ENCODE data around the gene LRRC7.

LRRC7 gene

GRCh38 chr1:70112838-70113237 lies 545.1 kb downstream of the LRRC7 start:
- DNase-seq, result no peak

- no peak for DNase-seq
Measured at GRCh38 chr1:70115315-70115714, 547.6 kb downstream of the LRRC7 start.

- DNase-seq, result no peak
Measured at GRCh38 chr1:70117046-70117445, 549.3 kb downstream of the LRRC7 start.

DNA sequence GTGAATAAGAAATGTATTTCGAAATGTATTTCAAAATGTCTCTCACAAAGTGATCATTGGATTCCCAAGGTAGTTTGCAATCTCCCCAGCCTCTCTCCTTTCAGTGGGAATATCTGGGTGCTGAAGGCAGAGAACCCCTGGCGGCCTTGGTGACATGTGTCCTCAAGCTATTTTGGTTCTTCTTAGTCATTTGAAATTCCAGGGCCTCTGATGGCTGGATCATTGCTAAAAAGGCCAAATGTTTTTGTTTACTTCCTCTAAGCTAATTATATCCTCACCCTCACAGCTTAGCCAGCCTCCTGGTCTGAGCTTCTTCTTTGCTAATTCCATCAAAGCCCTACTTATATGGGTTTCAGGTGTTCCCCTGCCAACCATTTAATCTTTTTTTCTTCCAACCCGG lies 566.4 kb downstream of the LRRC7 start:
- DNase-seq, result no peak

GRCh38 chr1:70140343-70140742 lies 572.6 kb downstream of the LRRC7 start:
- DNase-seq, result no peak

DNA sequence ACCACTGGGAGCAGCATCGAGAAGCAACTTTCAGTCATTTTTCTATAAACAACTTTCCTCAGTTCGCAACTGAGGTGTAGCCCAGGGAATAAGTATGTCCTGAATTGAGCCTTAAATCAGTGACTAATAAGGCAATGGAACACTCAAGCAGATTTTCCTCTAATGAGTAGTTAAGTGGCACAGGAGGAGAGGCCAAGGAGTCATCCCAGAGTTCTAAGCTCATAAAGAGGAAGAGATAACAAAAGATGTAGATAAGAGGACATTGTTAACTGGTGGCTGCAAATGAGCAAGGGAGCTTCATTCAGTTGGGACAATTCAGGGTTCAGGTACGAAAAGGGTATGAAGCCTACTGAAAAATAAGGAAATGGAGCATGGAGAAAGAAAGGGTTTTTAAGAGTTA lies 573.2 kb downstream of the LRRC7 start:
- DNase-seq, result no peak

DNA sequence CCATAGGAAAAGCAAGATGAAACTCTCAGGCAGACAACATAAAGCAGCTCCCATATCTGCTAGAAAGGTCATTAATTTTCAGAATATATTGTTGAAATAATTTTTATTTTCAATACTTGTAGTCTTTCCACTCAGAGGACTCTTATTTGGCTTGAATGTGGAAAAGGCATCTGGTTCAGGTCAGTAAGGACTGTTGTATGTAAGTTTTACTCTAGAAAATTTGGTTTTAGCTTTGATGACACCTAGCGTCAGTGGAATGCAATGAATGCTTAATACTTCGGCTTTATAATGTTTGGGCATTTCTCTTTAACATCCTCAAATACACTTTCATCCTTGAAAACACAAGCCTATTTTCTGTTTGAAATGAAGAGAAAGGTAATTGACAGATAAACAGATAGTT lies 574.4 kb downstream of the LRRC7 start:
- no peak for DNase-seq

DNA sequence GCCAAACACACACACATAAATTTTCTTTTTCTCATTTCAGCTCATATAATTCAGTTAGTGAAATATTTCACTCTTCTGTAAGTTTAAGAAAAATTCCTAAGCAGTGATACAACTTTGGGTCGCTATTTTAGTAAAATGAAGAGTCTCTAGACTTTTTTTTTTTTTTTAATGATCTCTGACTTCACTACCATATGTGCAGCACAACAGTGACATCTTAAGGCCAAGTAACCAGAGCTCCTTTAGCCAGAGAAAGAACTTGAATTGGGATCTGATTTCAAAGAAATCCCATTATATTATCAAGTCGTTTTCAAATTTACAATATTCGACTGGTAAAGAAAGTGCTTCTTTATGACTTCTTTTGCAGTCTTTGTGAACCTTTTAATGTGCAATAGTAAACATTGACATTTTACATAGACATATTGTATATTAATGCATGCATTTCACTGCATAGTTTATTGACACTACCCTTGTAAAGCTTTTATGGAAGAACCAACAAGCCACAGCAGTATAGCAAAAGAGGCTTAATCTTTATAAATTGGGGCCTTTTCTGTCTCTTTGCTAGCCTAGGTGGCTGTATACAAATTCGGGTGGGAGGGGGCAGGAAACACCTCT lies 575.4 kb downstream of the LRRC7 start:
- no peak for DNase-seq

DNA sequence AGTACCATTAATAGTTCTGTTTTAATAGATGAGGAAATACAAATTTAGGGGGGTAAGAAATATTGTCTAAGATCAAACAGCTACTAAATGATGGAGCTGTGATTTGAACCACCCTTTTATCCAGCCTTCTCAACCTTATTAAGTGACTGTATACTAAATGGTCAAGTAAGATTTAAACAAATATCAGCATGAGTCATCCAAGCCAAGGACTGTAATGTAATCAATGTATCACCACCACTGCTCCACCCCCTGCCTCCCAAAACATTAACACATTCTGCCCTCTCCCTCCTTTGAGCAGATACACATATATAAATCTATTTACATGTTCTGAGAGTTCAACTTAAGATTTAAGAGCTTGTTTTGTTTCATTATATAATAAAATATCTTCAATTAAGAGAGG lies 578.8 kb downstream of the LRRC7 start:
- DNase-seq, result no peak

GRCh38 chr1:70150444-70150843 lies 582.7 kb downstream of the LRRC7 start:
- DNase-seq, result no peak

DNA sequence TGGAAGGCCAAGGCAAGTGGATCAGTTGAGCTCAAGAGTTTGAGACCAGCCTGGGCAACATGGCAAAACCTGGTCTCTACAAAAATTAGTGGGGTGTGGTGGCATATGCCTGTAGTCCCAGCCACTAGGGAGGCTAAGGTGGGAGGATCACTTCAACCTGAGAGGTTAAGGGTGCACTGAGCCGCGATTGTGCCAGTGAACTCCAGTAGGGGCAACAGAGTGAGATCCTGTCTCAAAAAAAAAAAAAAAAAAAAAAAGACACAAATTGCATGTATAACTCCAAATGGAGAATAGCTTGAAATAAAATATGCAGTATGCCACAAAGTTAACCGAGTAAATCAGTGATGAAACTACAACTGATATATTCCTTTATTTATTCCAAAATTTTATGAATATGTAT lies 586.0 kb downstream of the LRRC7 start:
- no peak for DNase-seq

GRCh38 chr1:70156529-70157120 lies 588.9 kb downstream of the LRRC7 start:
- DNase-seq, result no peak

GRCh38 chr1:70164350-70164749 lies 596.6 kb downstream of the LRRC7 start:
- no peak for DNase-seq

DNA sequence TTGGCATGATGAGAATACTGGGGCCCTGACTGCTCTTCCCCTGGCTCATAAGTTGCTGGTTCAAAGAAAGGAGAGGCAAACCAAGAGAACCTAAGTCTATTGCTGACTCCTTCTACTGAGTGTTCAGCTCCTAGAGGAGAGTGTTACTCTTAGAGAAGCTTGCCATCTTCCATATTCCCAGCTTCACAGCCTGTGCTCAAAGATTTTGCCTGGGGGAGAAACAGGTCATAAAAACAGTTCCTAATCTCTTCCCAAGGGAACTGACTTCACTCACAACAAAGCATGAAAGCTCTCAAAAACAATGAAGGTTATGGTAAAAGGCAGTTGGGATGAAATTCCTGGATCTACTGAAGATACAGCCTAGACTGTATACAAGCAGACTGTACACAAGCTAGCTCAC lies 600.6 kb downstream of the LRRC7 start:
- DNase-seq, result no peak

GRCh38 chr1:70169018-70169839 lies 601.5 kb downstream of the LRRC7 start:
- DNase-seq, result no peak

- DNase-seq, result no peak
Measured at GRCh38 chr1:70171512-70171911, 603.8 kb downstream of the LRRC7 start.
